Caco-2 (cell line): ENCODE results near the gene CDYL2. TPM values are rescaled to one million over a fixed set of nuclear protein-coding genes. Genes with fewer than 3 reads are reported as not detected.

Source experiments
- BruUV-seq: library from RNA; stranded (reverse); fragments of 400-500 nt; replicated peaks from 2 replicates; lab custom pipeline; 2021; lab: Mats Ljungman, UMichigan
- CTCF ChIA-PET: fragments of 300-600 bp; sonication (Branson Sonifier 250); formaldehyde crosslinking; loops from one replicate; lab custom pipeline; 2022; ENCODE audit warnings: antibody characterized with exemption; lab: Charles Lee
- POLR2A ChIA-PET: fragments of 300-600 bp; sonication (Branson Sonifier 250); formaldehyde crosslinking; loops from one replicate; lab custom pipeline; 2022; ENCODE audit warnings: antibody characterized with exemption; lab: Charles Lee
- DNase-seq, 2 experiments: peaks; one replicate each; pipeline versions ENCODE4 v3.0.0 to v3.0.0-alpha.2; 2020 to 2022
- H3K27me3 ChIP-seq: replicated peaks from 2 replicates; pipeline ENCODE4 v1.6.0; 2011; ENCODE audit warnings: low read length; ENCODE audit not compliant: control insufficient read depth, insufficient read depth
- H3K36me3 ChIP-seq: 2 replicates; pipeline ENCODE4 v1.5.1; 2011; ENCODE audit warnings: low read length; ENCODE audit not compliant: control insufficient read depth, insufficient read depth
- H3K4me1 ChIP-seq: fragments of 250-450 bp; sonication (Bioruptor Pico); 2 replicates; pipeline ENCODE4 v1.5.1; 2020; ENCODE audit warnings: mild to moderate bottlenecking
- H3K4me3 ChIP-seq: 2 replicates; pipeline ENCODE4 v1.5.1; 2011; ENCODE audit warnings: low read depth, mild to moderate bottlenecking, control low read depth, low read length
- H3K9me3 ChIP-seq: fragments of 250-450 bp; sonication (Bioruptor Pico); 2 replicates; pipeline ENCODE4 v1.5.1; 2020; ENCODE audit warnings: mild to moderate bottlenecking, moderate library complexity
- H3K27ac Mint-ChIP-seq: one replicate; pipeline ENCODE4 v1.8.0; 2022; ENCODE audit warnings: mixed read lengths; ENCODE audit not compliant: unreplicated experiment
- H3K27me3 Mint-ChIP-seq: one replicate; pipeline ENCODE4 v1.8.0; 2022; ENCODE audit warnings: mixed read lengths; ENCODE audit not compliant: insufficient read depth, unreplicated experiment
- H3K36me3 Mint-ChIP-seq: one replicate; pipeline ENCODE4 v1.8.0; 2022; ENCODE audit warnings: mild to moderate bottlenecking, mixed read lengths; ENCODE audit not compliant: insufficient read depth, unreplicated experiment
- H3K4me1 Mint-ChIP-seq: one replicate; pipeline ENCODE4 v1.8.0; 2022; ENCODE audit warnings: low read depth, mixed read lengths; ENCODE audit not compliant: unreplicated experiment
- H3K4me3 Mint-ChIP-seq: one replicate; pipeline ENCODE4 v1.8.0; 2022; ENCODE audit warnings: mild to moderate bottlenecking, moderate library complexity, mixed read lengths; ENCODE audit not compliant: unreplicated experiment
- H3K9me3 Mint-ChIP-seq: one replicate; pipeline ENCODE4 v1.8.0; 2022; ENCODE audit warnings: mixed read lengths; ENCODE audit not compliant: unreplicated experiment
- CTCF ChIP-seq, 2 experiments: fragments of 200-600 bp in 1 of 2; IDR thresholded peaks; 1 replicate in 1 of 2; 2 replicates in 1 of 2; pipeline versions ENCODE4 v1.5.1 to v1.8.0; 2011 to 2022; ENCODE audit warnings: antibody characterized with exemption in 1 of 2, control low read depth in 1 of 2, inconsistent platforms in 1 of 2, low read depth in 1 of 2, low read length in 1 of 2, mild to moderate bottlenecking in 1 of 2, moderate library complexity in 1 of 2; ENCODE audit not compliant: insufficient read depth in 1 of 2, severe bottlenecking in 1 of 2, unreplicated experiment in 1 of 2
- intact Hi-C: fragments of 100-400 bp; cut with micrococcal nuclease; formaldehyde crosslinking; loops from one replicate; pipeline ENCODE4 v1.10.0; 2022; ENCODE audit not compliant: unreplicated experiment
- total RNA-seq: library from RNA; stranded (reverse); gene quantifications from 2 replicates; pipeline ENCODE4 v1.2.3, GENCODE V29; 2022

The CDYL2 gene
- total RNA-seq, 1 experiment from 2014 or later, result 1.8 TPM

GRCh38 chr16:80684136-80684765, 120.1 kb downstream of the CDYL2 start:
- H3K4me3 ChIP-seq, result no peak overlapping the region
- H3K4me3 Mint-ChIP-seq, result no peak overlapping the region
- intact Hi-C loops, result no loop called here
- no peak overlapping the region for H3K27ac Mint-ChIP-seq
- peaks cover 8% of the 10 kb centered on the region for H3K4me1 Mint-ChIP-seq
- H3K9me3 Mint-ChIP-seq, result peaks cover 10% of the 10 kb centered on the region
- ChIA-PET POLR2A (no interaction called here), CTCF (interaction anchor here (0.7 kb wide), 1 partner anchor 34 kb away, joined by 3 read pairs; no protein-coding TSS in a partner anchor)
- H3K27me3 ChIP-seq, result no peaks in the 10 kb centered on the region; the same call in 1 of the 2 replicates
- no peaks in the 10 kb centered on the region for H3K36me3 ChIP-seq
- peaks cover 11% of the 10 kb centered on the region for H3K27me3 Mint-ChIP-seq
- H3K36me3 Mint-ChIP-seq, result no peaks in the 10 kb centered on the region
- no peaks in the 10 kb centered on the region for H3K9me3 ChIP-seq
- no peak for DNase-seq
- no peak for TF ChIP-seq CTCF (IDR thresholded peaks at IDR 0.05; ENCODE audit: insufficient read depth in 1 of 2, low read depth in 1 of 2, low read length in 1 of 2, severe bottlenecking in 1 of 2, unreplicated experiment in 1 of 2)
- BruUV-seq, result no TSS peak
- no peaks in the 10 kb centered on the region for H3K4me1 ChIP-seq

- ChIA-PET CTCF (interaction anchor here (0.7 kb wide), 1 partner anchor 35 kb away, joined by 3 read pairs; no protein-coding TSS in a partner anchor), POLR2A (no interaction called here)
- intact Hi-C loops, result no loop called here
- H3K27ac Mint-ChIP-seq, result no peak overlapping the region
- no peak overlapping the region for H3K4me3 ChIP-seq
- TF ChIP-seq CTCF (IDR thresholded peaks at IDR 0.05; ENCODE audit: insufficient read depth in 1 of 2, low read depth in 1 of 2, low read length in 1 of 2, severe bottlenecking in 1 of 2, unreplicated experiment in 1 of 2), result no peak
- no peaks in the 10 kb centered on the region for H3K36me3 Mint-ChIP-seq
- peaks cover 10% of the 10 kb centered on the region for H3K9me3 Mint-ChIP-seq
- no peaks in the 10 kb centered on the region for H3K4me1 ChIP-seq
- no peak overlapping the region for H3K4me3 Mint-ChIP-seq
- BruUV-seq, result no TSS peak
- H3K9me3 ChIP-seq, result no peaks in the 10 kb centered on the region
- H3K27me3 ChIP-seq, result no peaks in the 10 kb centered on the region; the same call in 1 of the 2 replicates
- DNase-seq, result no peak
- peaks cover 8% of the 10 kb centered on the region for H3K4me1 Mint-ChIP-seq
- H3K36me3 ChIP-seq, result no peaks in the 10 kb centered on the region
- peaks cover 11% of the 10 kb centered on the region for H3K27me3 Mint-ChIP-seq
Observed at GRCh38 chr16:80683646-80684045, 120.8 kb downstream of the CDYL2 start.

- POLR2A ChIA-PET, result no interaction called here
- no peak overlapping the region for H3K27ac Mint-ChIP-seq
- intact Hi-C loops, result no loop called here
Observed at GRCh38 chr16:80682421-80683070, 121.9 kb downstream of the CDYL2 start.

More at GRCh38 chr16:80682421-80683070, 121.9 kb downstream of the CDYL2 start:
- DNase-seq, result no peak
- no peak for TF ChIP-seq CTCF (IDR thresholded peaks at IDR 0.05; ENCODE audit: insufficient read depth in 1 of 2, low read depth in 1 of 2, low read length in 1 of 2, severe bottlenecking in 1 of 2, unreplicated experiment in 1 of 2)
- peaks cover 6% of the 10 kb centered on the region for H3K4me1 Mint-ChIP-seq
- peaks cover 7% of the 10 kb centered on the region for H3K9me3 Mint-ChIP-seq
- H3K36me3 Mint-ChIP-seq, result no peaks in the 10 kb centered on the region
- BruUV-seq, result no TSS peak
- Histone ChIP-seq H3K36me3 (no peaks in the 10 kb centered on the region), H3K27me3 (no peaks in the 10 kb centered on the region; the same call in 1 of the 2 replicates), H3K9me3 (no peaks in the 10 kb centered on the region), H3K4me1 (no peaks in the 10 kb centered on the region), H3K4me3 (no peak overlapping the region)
- peaks cover 11% of the 10 kb centered on the region for H3K27me3 Mint-ChIP-seq
- CTCF ChIA-PET, result no interaction called here
- no peak overlapping the region for H3K4me3 Mint-ChIP-seq
